Liver (tissue), 9 donors: ENCODE results near the gene TACC2. TPM values are rescaled to one million over a fixed set of nuclear protein-coding genes. Genes with fewer than 3 reads are reported as not detected.

Source experiments
- DNase-seq: peaks from one replicate; pipeline ENCODE4 v3.0.0-alpha.2; 2017; ENCODE audit warnings: low spot score
- H3K27ac ChIP-seq, 2 donors: one replicate each; pipeline ENCODE4 v1.7.0; 2013; ENCODE audit warnings: inconsistent platforms in 2 of 2, low read length in 2 of 2, control low read depth in 1 of 2, low read depth in 1 of 2, mild to moderate bottlenecking in 1 of 2
- H3K27me3 ChIP-seq, 4 donors: one replicate each; pipeline versions ENCODE4 v1.6.1 to v1.7.0; 2013; ENCODE audit warnings: low read length in 3 of 4, inconsistent platforms in 1 of 4, mild to moderate bottlenecking in 1 of 4, moderate library complexity in 1 of 4; ENCODE audit not compliant: control insufficient read depth in 4 of 4, insufficient read depth in 4 of 4
- H3K36me3 ChIP-seq, 4 donors: one replicate each; pipeline versions ENCODE4 v1.6.1 to v1.7.0; 2013; ENCODE audit warnings: low read length in 3 of 4, mild to moderate bottlenecking in 3 of 4, low read depth in 1 of 4, moderate library complexity in 1 of 4; ENCODE audit not compliant: control insufficient read depth in 4 of 4, insufficient read depth in 3 of 4
- H3K4me1 ChIP-seq, 4 donors: one replicate each; pipeline versions ENCODE4 v1.6.1 to v1.7.0; 2013; ENCODE audit warnings: low read length in 3 of 4, mild to moderate bottlenecking in 3 of 4, moderate library complexity in 1 of 4; ENCODE audit not compliant: control insufficient read depth in 4 of 4, insufficient read depth in 4 of 4
- H3K4me3 ChIP-seq, 3 donors: one replicate each; pipeline versions ENCODE4 v1.6.1 to v1.7.0; 2013; ENCODE audit warnings: low read length in 3 of 3, control low read depth in 1 of 3, low read depth in 1 of 3, mild to moderate bottlenecking in 1 of 3
- H3K9ac ChIP-seq, 2 donors: one replicate each; pipeline ENCODE4 v1.7.0; 2013; ENCODE audit warnings: low read length in 2 of 2, mild to moderate bottlenecking in 2 of 2, moderate library complexity in 2 of 2, control low read depth in 1 of 2, low read depth in 1 of 2
- H3K9me3 ChIP-seq, 4 donors: one replicate each; pipeline versions ENCODE4 v1.6.1 to v1.7.0; 2013; ENCODE audit warnings: low read length in 3 of 4; ENCODE audit not compliant: control insufficient read depth in 4 of 4
- EGR1 ChIP-seq, 2 donors: IDR thresholded peaks; 2 replicates each; pipeline ENCODE4 v1.6.1; 2016 to 2018; ENCODE audit warnings: antibody characterized with exemption in 2 of 2, low read depth in 2 of 2
- FOXA1 ChIP-seq: IDR thresholded peaks from 2 replicates; pipeline ENCODE4 v1.6.1; 2016; ENCODE audit warnings: antibody characterized with exemption
- FOXA2 ChIP-seq: IDR thresholded peaks from 2 replicates; pipeline ENCODE4 v1.6.1; 2016; ENCODE audit warnings: antibody characterized with exemption
- GABPA ChIP-seq, 2 donors: IDR thresholded peaks in 1 of 2; conservative IDR thresholded peaks in 1 of 2; 2 replicates each; pipeline ENCODE4 v1.6.1; 2016; ENCODE audit warnings: antibody characterized with exemption in 2 of 2, mild to moderate bottlenecking in 1 of 2, moderate library complexity in 1 of 2
- HNF4A ChIP-seq, 2 donors: conservative IDR thresholded peaks; 2 replicates each; pipeline ENCODE4 v1.6.1; 2016; ENCODE audit warnings: antibody characterized with exemption in 2 of 2, mild to moderate bottlenecking in 2 of 2
- HNF4G ChIP-seq: IDR thresholded peaks from 2 replicates; pipeline ENCODE4 v1.6.1; 2016; ENCODE audit warnings: antibody characterized with exemption
- JUND ChIP-seq, 2 donors: IDR thresholded peaks; 2 replicates each; pipeline ENCODE4 v1.6.1; 2016; ENCODE audit warnings: antibody characterized with exemption in 2 of 2
- NR2F2 ChIP-seq: IDR thresholded peaks from 2 replicates; pipeline ENCODE4 v1.6.1; 2016; ENCODE audit warnings: antibody characterized with exemption
- RAD21 ChIP-seq, 2 donors: IDR thresholded peaks; 2 replicates each; pipeline ENCODE4 v1.6.1; 2016; ENCODE audit warnings: antibody characterized with exemption in 2 of 2, mild to moderate bottlenecking in 2 of 2
- RXRA ChIP-seq, 2 donors: IDR thresholded peaks; 2 replicates each; pipeline ENCODE4 v1.6.1; 2017 to 2018; ENCODE audit warnings: antibody characterized with exemption in 2 of 2, mild to moderate bottlenecking in 1 of 2
- SP1 ChIP-seq: IDR thresholded peaks from 2 replicates; pipeline ENCODE4 v1.6.1; 2018; ENCODE audit warnings: antibody characterized with exemption, mild to moderate bottlenecking
- TAF1 ChIP-seq: conservative IDR thresholded peaks from 2 replicates; pipeline ENCODE4 v1.6.1; 2016; ENCODE audit warnings: antibody characterized with exemption, mild to moderate bottlenecking
- YY1 ChIP-seq: IDR thresholded peaks from 2 replicates; pipeline ENCODE4 v1.6.1; 2016; ENCODE audit warnings: antibody characterized with exemption, mild to moderate bottlenecking
- WGBS: extraction: QIAGEN DNeasy Blood & Tissue Kit; methylation state at CpG from one replicate; pipeline ENCODE4 v1.1.7; 2013; 5-methylcytosine and 5-hydroxymethylcytosine counted together
- polyA plus RNA-seq, 2 donors: library from polyadenylated mRNA; stranded (reverse) in 1 of 2; unstranded in 1 of 2; fragments of 200-250 nt in 1 of 2; fragments of >200 nt in 1 of 2; fragmentation: Nextera tagmentation in 1 of 2; extraction: Ambion mirVana in 1 of 2; gene quantifications; one replicate each; pipeline versions ENCODE4 v1.2.1 to v1.2.3, GENCODE V29; 2013 to 2015
- total RNA-seq, 2 donors: library from RNA; depleted of rRNA; stranded (reverse); fragments of >200 nt; gene quantifications; one replicate each; pipeline ENCODE4 v1.2.3, GENCODE V29; 2014
- TF ChIP-seq, protein P1 (sequence below): IDR thresholded peaks from 2 replicates; pipeline ENCODE4 v1.6.1; 2016; ENCODE audit warnings: antibody characterized with exemption
- TF ChIP-seq, protein P2 (sequence below): fragments of 150-350 bp; IDR thresholded peaks from 2 replicates; pipeline ENCODE4 v1.5.1; 2017; ENCODE audit warnings: improper control_type of control experiment, low read depth, low read length; ENCODE audit not compliant: missing input control
- TF ChIP-seq, protein P3 (sequence below): IDR thresholded peaks from 2 replicates; pipeline ENCODE4 v1.6.1; 2016; ENCODE audit warnings: antibody characterized with exemption
- TF ChIP-seq, protein P4 (sequence below): IDR thresholded peaks from 2 replicates; pipeline ENCODE4 v1.6.1; 2016; ENCODE audit warnings: antibody characterized with exemption, mild to moderate bottlenecking
- TF ChIP-seq, protein P5 (sequence below): IDR thresholded peaks from 2 replicates; pipeline ENCODE4 v1.6.1; 2016; ENCODE audit warnings: antibody characterized with exemption
- donor health status: healthy.
- donor health status: healthy.
- donor health status: healthy.
- donor health status: healthy.
- donor health status: healthy.

TACC2 gene
- total and polyA plus RNA-seq, 4 donors, result 1.5 to 9.1 (median 7.8) TPM

DNA sequence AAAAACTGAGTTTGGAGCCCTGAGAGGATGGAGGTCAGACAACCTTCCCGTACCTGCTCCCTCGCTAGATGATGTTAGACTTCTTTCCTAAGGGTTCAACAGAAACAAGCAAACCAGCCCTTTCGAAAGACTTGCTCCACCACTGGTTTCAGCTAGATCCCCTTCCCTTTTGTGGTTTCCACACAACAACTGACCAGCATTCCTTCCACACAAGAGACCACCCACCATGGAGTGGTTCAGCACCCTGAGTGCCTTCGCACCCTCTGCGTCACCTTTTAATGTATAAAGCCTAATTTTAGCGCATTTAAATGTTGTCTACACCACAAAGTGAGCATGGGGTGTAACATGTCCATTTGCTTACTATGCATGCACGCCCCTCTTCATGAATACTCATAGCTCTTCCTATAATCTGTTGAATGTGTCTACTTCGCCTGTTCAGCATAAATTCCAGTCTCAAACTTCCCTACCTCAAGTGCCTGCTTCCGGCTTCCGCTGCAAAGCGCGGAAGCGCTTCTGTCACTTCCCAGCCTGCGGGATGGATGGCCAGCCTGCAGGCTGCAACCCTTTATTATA is 69.0 kb downstream of the TACC2 start:
- H3K27ac ChIP-seq, result no peak overlapping the region
- TF ChIP-seq RAD21 (IDR thresholded peaks at IDR 0.05) (no peak), EGR1 (IDR thresholded peaks at IDR 0.05; ENCODE audit: low read depth in 2 of 2) (no peak), TAF1 (no peak), YY1 (no peak), HNF4G (no peak), FOXA1 (no peak), JUND (IDR thresholded peaks at IDR 0.05) (no peak), SP1 (no peak), GABPA (IDR thresholded peaks at IDR 0.05 in 1 of 2, conservative IDR thresholded peaks at IDR 0.05 in 1 of 2) (no peak), RXRA (IDR thresholded peaks at IDR 0.05) (no peak), HNF4A (conservative IDR thresholded peaks at IDR 0.05) (no peak), FOXA2 (no peak), NR2F2 (no peak)
- TF ChIP-seq, protein P1, sequence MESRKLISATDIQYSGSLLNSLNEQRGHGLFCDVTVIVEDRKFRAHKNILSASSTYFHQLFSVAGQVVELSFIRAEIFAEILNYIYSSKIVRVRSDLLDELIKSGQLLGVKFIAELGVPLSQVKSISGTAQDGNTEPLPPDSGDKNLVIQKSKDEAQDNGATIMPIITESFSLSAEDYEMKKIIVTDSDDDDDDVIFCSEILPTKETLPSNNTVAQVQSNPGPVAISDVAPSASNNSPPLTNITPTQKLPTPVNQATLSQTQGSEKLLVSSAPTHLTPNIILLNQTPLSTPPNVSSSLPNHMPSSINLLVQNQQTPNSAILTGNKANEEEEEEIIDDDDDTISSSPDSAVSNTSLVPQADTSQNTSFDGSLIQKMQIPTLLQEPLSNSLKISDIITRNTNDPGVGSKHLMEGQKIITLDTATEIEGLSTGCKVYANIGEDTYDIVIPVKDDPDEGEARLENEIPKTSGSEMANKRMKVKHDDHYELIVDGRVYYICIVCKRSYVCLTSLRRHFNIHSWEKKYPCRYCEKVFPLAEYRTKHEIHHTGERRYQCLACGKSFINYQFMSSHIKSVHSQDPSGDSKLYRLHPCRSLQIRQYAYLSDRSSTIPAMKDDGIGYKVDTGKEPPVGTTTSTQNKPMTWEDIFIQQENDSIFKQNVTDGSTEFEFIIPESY, result no peak
- TF ChIP-seq, protein P2, sequence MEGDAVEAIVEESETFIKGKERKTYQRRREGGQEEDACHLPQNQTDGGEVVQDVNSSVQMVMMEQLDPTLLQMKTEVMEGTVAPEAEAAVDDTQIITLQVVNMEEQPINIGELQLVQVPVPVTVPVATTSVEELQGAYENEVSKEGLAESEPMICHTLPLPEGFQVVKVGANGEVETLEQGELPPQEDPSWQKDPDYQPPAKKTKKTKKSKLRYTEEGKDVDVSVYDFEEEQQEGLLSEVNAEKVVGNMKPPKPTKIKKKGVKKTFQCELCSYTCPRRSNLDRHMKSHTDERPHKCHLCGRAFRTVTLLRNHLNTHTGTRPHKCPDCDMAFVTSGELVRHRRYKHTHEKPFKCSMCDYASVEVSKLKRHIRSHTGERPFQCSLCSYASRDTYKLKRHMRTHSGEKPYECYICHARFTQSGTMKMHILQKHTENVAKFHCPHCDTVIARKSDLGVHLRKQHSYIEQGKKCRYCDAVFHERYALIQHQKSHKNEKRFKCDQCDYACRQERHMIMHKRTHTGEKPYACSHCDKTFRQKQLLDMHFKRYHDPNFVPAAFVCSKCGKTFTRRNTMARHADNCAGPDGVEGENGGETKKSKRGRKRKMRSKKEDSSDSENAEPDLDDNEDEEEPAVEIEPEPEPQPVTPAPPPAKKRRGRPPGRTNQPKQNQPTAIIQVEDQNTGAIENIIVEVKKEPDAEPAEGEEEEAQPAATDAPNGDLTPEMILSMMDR, result no peak
- TF ChIP-seq, protein P3, sequence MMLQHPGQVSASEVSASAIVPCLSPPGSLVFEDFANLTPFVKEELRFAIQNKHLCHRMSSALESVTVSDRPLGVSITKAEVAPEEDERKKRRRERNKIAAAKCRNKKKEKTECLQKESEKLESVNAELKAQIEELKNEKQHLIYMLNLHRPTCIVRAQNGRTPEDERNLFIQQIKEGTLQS, result no peak
- TF ChIP-seq, protein P4, sequence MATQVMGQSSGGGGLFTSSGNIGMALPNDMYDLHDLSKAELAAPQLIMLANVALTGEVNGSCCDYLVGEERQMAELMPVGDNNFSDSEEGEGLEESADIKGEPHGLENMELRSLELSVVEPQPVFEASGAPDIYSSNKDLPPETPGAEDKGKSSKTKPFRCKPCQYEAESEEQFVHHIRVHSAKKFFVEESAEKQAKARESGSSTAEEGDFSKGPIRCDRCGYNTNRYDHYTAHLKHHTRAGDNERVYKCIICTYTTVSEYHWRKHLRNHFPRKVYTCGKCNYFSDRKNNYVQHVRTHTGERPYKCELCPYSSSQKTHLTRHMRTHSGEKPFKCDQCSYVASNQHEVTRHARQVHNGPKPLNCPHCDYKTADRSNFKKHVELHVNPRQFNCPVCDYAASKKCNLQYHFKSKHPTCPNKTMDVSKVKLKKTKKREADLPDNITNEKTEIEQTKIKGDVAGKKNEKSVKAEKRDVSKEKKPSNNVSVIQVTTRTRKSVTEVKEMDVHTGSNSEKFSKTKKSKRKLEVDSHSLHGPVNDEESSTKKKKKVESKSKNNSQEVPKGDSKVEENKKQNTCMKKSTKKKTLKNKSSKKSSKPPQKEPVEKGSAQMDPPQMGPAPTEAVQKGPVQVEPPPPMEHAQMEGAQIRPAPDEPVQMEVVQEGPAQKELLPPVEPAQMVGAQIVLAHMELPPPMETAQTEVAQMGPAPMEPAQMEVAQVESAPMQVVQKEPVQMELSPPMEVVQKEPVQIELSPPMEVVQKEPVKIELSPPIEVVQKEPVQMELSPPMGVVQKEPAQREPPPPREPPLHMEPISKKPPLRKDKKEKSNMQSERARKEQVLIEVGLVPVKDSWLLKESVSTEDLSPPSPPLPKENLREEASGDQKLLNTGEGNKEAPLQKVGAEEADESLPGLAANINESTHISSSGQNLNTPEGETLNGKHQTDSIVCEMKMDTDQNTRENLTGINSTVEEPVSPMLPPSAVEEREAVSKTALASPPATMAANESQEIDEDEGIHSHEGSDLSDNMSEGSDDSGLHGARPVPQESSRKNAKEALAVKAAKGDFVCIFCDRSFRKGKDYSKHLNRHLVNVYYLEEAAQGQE, result no peak
- TF ChIP-seq, protein P5, sequence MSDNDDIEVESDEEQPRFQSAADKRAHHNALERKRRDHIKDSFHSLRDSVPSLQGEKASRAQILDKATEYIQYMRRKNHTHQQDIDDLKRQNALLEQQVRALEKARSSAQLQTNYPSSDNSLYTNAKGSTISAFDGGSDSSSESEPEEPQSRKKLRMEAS, result no peak
- 82% methylated on average over 14 of the region's 14 CpGs for WGBS
- no peaks in the 10 kb centered on the region for H3K36me3 ChIP-seq
- DNase-seq, result no peak
- no peak overlapping the region for H3K9ac ChIP-seq
- no peaks in the 10 kb centered on the region for H3K27me3 ChIP-seq
- H3K9me3 ChIP-seq, result no peaks in the 10 kb centered on the region
- H3K4me3 ChIP-seq, result no peak overlapping the region
- peaks cover 0 to 3% (median 0%) of the 10 kb centered on the region in 4 donors for H3K4me1 ChIP-seq
